SK-N-SH (cell line): ENCODE results near the gene CENPS. TPM values are rescaled to one million over a fixed set of nuclear protein-coding genes. Genes with fewer than 3 reads are reported as not detected.
"Not testable (repeated sequence)": the region's sequence is repeated elsewhere in the genome, so short reads cannot be mapped to it uniquely, and the experiment has no call there.

Experiments
- CTCF ChIA-PET: fragments of 300-600, 350-600 bp; formaldehyde crosslinking; extraction: SDS; loops from one replicate; lab custom pipeline; 2021; lab: Yijun Ruan, JAX
- POLR2A ChIA-PET: fragments of 350-600 bp; sonication (Branson Sonifier 250); formaldehyde crosslinking; extraction: SDS; loops from one replicate; lab custom pipeline; 2020; ENCODE audit warnings: antibody characterized with exemption, inconsistent platforms; lab: Yijun Ruan, JAX
- DNase-seq: peaks from one replicate; pipeline ENCODE4 v3.0.0; 2012
- H2AFZ ChIP-seq: fragments of 200-600 bp; sonication (generic); 2 replicates; pipeline ENCODE4 v1.8.1; 2016; ENCODE audit warnings: antibody characterized with exemption, mild to moderate bottlenecking, low read depth
- H3F3A ChIP-seq: fragments of 200-600 bp; sonication (generic); replicated peaks from 2 replicates; pipeline ENCODE3; 2016; ENCODE audit warnings: antibody characterized with exemption, mild to moderate bottlenecking; ENCODE audit not compliant: insufficient read depth
- H3K27ac ChIP-seq, 2 experiments: fragments of 200-500 bp in 1 of 2; fragments of 200-600 bp in 1 of 2; sonication (Bioruptor generic) in 1 of 2; sonication (generic), shearing (Covaris generic) in 1 of 2; 2 replicates each; pipeline versions ENCODE4 v1.5.1 to v1.6.1; 2014 to 2016; ENCODE audit warnings: low read depth in 2 of 2, inconsistent platforms in 1 of 2, low read length in 1 of 2, mild to moderate bottlenecking in 1 of 2, mixed read lengths in 1 of 2
- H3K27me3 ChIP-seq: fragments of 200-600 bp; sonication (generic), shearing (Covaris generic); 2 replicates; pipeline ENCODE4 v1.6.1; 2016; ENCODE audit warnings: mixed run types; ENCODE audit not compliant: insufficient read depth
- H3K36me3 ChIP-seq, 2 experiments: fragments of 200-500 bp in 1 of 2; fragments of 200-600 bp in 1 of 2; sonication (Bioruptor generic) in 1 of 2; sonication (generic) in 1 of 2; replicated peaks in 1 of 2; 2 replicates each; pipeline versions ENCODE3 to v1.5.1; 2014 to 2016; ENCODE audit warnings: low read length in 1 of 2, mild to moderate bottlenecking in 1 of 2; ENCODE audit not compliant: insufficient read depth in 2 of 2, control insufficient read depth in 1 of 2
- H3K4me1 ChIP-seq, 2 experiments: fragments of 200-500 bp in 1 of 2; fragments of 200-600 bp in 1 of 2; sonication (Bioruptor generic) in 1 of 2; sonication (generic), shearing (Covaris generic) in 1 of 2; 2 replicates each; pipeline versions ENCODE4 v1.5.1 to v1.6.1; 2014 to 2016; ENCODE audit warnings: low read depth in 1 of 2, low read length in 1 of 2, mixed run types in 1 of 2; ENCODE audit not compliant: insufficient read depth in 2 of 2, control insufficient read depth in 1 of 2
- H3K4me2 ChIP-seq: fragments of 200-600 bp; sonication (generic), shearing (Covaris generic); 2 replicates; pipeline ENCODE4 v1.6.1; 2017; ENCODE audit warnings: mixed run types
- H3K4me3 ChIP-seq, 2 experiments: fragments of 200-500 bp in 1 of 2; fragments of 200-600 bp in 1 of 2; sonication (Bioruptor generic) in 1 of 2; sonication (generic), shearing (Covaris generic) in 1 of 2; 2 replicates each; pipeline versions ENCODE4 v1.5.1 to v1.8.1; 2014 to 2016; ENCODE audit warnings: low read depth in 2 of 2, inconsistent platforms in 1 of 2, low read length in 1 of 2, mild to moderate bottlenecking in 1 of 2, mixed read lengths in 1 of 2, moderate library complexity in 1 of 2
- H3K79me2 ChIP-seq: fragments of 200-600 bp; sonication (generic); 2 replicates; pipeline ENCODE4 v1.8.1; 2017; ENCODE audit warnings: mild to moderate bottlenecking; ENCODE audit not compliant: insufficient read depth
- H3K9ac ChIP-seq: fragments of 200-600 bp; sonication (generic); 2 replicates; pipeline ENCODE4 v1.6.1; 2017; ENCODE audit warnings: mixed run types
- H3K9me2 ChIP-seq: fragments of 200-600 bp; sonication (generic); 2 replicates; pipeline ENCODE4 v1.6.1; 2017; ENCODE audit warnings: mixed run types
- H3K9me3 ChIP-seq: fragments of 200-600 bp; sonication (generic); 2 replicates; pipeline ENCODE4 v1.6.1; 2017; ENCODE audit warnings: mixed run types, mild to moderate bottlenecking, moderate library complexity
- H4K20me1 ChIP-seq: fragments of 200-600 bp; sonication (generic); 2 replicates; pipeline ENCODE4 v1.6.1; 2017; ENCODE audit warnings: mild to moderate bottlenecking, mixed run types; ENCODE audit not compliant: insufficient read depth
- CHD2 ChIP-seq: fragments of 150-350 bp; IDR thresholded peaks from 2 replicates; pipeline ENCODE4 v1.6.1; 2018; ENCODE audit warnings: low read length; ENCODE audit not compliant: partially characterized antibody
- FOSL2 ChIP-seq: IDR thresholded peaks from 2 replicates; pipeline ENCODE4 v1.4.0; 2012; ENCODE audit warnings: low read depth, mild to moderate bottlenecking, moderate library complexity, borderline replicate concordance
- FOXJ3 ChIP-seq: sonication (generic); formaldehyde crosslinking; IDR thresholded peaks from 2 replicates; pipeline ENCODE4 v1.5.1; 2020; ENCODE audit warnings: mild to moderate bottlenecking, missing genetic modification reagents
- FOXM1 ChIP-seq: IDR thresholded peaks from 2 replicates; pipeline ENCODE4 v1.4.0; 2012; ENCODE audit warnings: low read depth, mild to moderate bottlenecking
- JUND ChIP-seq: IDR thresholded peaks from 2 replicates; pipeline ENCODE4 v1.4.0; 2012
- MEF2A ChIP-seq: IDR thresholded peaks from 2 replicates; pipeline ENCODE4 v1.4.0; 2012; ENCODE audit warnings: low read depth, borderline replicate concordance
- NRF1 ChIP-seq: IDR thresholded peaks from 2 replicates; pipeline ENCODE4 v1.6.1; 2012; ENCODE audit warnings: low read depth, mild to moderate bottlenecking, low read length
- POLR2AphosphoS5 ChIP-seq: IDR thresholded peaks from 2 replicates; pipeline ENCODE4 v1.6.1; 2012; ENCODE audit warnings: low read depth, low read length
- RAD21 ChIP-seq: IDR thresholded peaks from 2 replicates; pipeline ENCODE4 v1.6.1; 2012; ENCODE audit warnings: mild to moderate bottlenecking, low read length
- RCOR1 ChIP-seq: fragments of 150-350 bp; IDR thresholded peaks from 2 replicates; pipeline ENCODE4 v1.6.1; 2017; ENCODE audit warnings: antibody characterized with exemption, low read length
- RFX5 ChIP-seq: IDR thresholded peaks from 2 replicates; pipeline ENCODE4 v1.6.1; 2012; ENCODE audit warnings: mild to moderate bottlenecking, improper control_type of control experiment, low read length
- SMC3 ChIP-seq: IDR thresholded peaks from 2 replicates; pipeline ENCODE4 v1.6.1; 2012; ENCODE audit warnings: low read depth, low read length, improper control_type of control experiment
- TAF1 ChIP-seq: IDR thresholded peaks from 2 replicates; pipeline ENCODE4 v1.6.1; 2012; ENCODE audit warnings: low read depth, mild to moderate bottlenecking, low read length, moderate library complexity, borderline replicate concordance
- TCF12 ChIP-seq: IDR thresholded peaks from 2 replicates; pipeline ENCODE4 v1.4.0; 2012
- YY1 ChIP-seq: IDR thresholded peaks from 2 replicates; pipeline ENCODE4 v1.4.0; 2012; ENCODE audit warnings: low read depth, mild to moderate bottlenecking
- WGBS: methylation state at CpG from one replicate; pipeline ENCODE4 v1.1.6; 2017; ENCODE audit warnings: low lambda C conversion rate; 5-methylcytosine and 5-hydroxymethylcytosine counted together
- polyA plus RNA-seq, 3 experiments: library from polyadenylated mRNA; depleted of rRNA; stranded (reverse); fragments of >200 nt; gene quantifications; 2 replicates each; pipeline ENCODE4 v1.2.3, GENCODE V29; 2012
- TF ChIP-seq, protein P1 (sequence below): fragments of 200-600 bp; sonication (generic); IDR thresholded peaks from 2 replicates; pipeline ENCODE4 v1.6.1; 2017; ENCODE audit warnings: antibody characterized with exemption, mild to moderate bottlenecking, moderate library complexity

Gene CENPS
- polyA plus RNA-seq, 1 of the 3 experiments (the other 2 are of a cell fraction) = 20.0 TPM

DNA sequence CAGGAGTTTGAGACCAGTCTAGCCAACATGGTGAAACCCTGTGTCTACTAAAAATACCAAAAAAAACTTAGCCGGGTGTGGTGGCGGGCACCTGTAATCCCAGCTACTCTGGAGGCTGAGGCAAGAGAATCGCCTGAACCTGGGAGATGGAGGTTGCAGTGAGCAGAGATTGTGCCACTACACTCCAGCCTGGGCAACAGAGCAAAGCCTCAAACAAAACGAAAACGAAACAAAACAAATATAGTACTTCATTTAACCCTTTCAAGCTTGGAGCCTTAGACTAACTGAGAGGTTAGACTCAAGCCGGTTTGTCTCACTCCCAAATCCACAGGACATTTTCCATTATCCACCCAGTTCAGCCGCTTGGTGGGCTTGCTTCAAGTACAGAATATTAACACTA, 27.2 kb downstream of the CENPS start:
- DNase-seq, H3K4me2 ChIP-seq, H2AFZ ChIP-seq, H3K9me2 ChIP-seq, H3K79me2 ChIP-seq, H3K4me3 ChIP-seq, H3F3A ChIP-seq, POLR2A ChIA-PET, H3K9ac ChIP-seq, H3K9me3 ChIP-seq, H3K27ac ChIP-seq, H3K36me3 ChIP-seq, H3K27me3 ChIP-seq, H3K4me1 ChIP-seq, H4K20me1 ChIP-seq: not testable (repeated sequence)
- WGBS = 95% methylated on average over 7 of the region's 7 CpGs
- CTCF ChIA-PET = interaction anchor here (1.3 to 2.4 kb wide), 2 partner anchors 27 to 37 kb away, joined by 3 to 10 read pairs; partner anchors contain the start of gene CENPS

DNA sequence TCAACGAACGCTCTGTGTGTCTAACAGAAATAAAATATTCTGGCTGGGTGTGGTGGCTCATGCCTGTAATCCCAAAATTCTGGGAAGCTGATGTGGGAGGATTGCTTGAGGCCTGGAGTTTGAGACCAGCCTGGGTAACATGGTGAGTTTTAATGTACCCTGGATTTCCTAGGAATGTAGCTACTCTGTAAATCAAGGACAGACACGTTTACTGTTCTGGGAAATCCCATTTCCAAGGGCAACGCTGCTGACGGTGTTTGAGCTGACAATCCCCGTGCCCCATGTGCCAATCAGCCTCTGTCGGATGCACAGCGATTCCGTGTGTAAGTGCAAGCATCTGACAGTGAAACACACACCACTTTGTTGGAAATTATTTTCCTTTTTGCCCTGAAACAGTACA, 27.6 kb downstream of the CENPS start:
- H3K27ac ChIP-seq = no peak overlapping the region
- POLR2A ChIA-PET = interaction anchor here (0.6 kb wide), 1 partner anchor 642 kb away, joined by 3 read pairs; the partner anchor contains the start of gene EXOSC10
- H3F3A ChIP-seq = no peaks in the 10 kb centered on the region
- no peak for DNase-seq
- H3K4me3 ChIP-seq = no peak overlapping the region
- no peak overlapping the region for H3K4me2 ChIP-seq
- no peaks in the 10 kb centered on the region for H3K27me3 ChIP-seq
- no peak overlapping the region for H3K9ac ChIP-seq
- no peaks in the 10 kb centered on the region for H4K20me1 ChIP-seq
- H3K36me3 ChIP-seq = peaks cover 9 to 11% of the 10 kb centered on the region in 2 experiments
- H3K79me2 ChIP-seq = no peaks in the 10 kb centered on the region
- H3K4me1 ChIP-seq = peaks cover 0 to 8% of the 10 kb centered on the region in 2 experiments; a peak in 2 of 4 replicates
- CTCF ChIA-PET = interaction anchor here (0.8 to 2.4 kb wide), 3 partner anchors 27 to 49 kb away, joined by 3 to 10 read pairs (median 3); partner anchors contain the start of gene CENPS
- no peak overlapping the region for H2AFZ ChIP-seq
- WGBS = 91% methylated on average over 9 of the region's 9 CpGs
- no peaks in the 10 kb centered on the region for H3K9me3 ChIP-seq
- H3K9me2 ChIP-seq = no peaks in the 10 kb centered on the region
- TF ChIP-seq SMC3 (no peak), POLR2AphosphoS5 (0 out of 2 replicates have a peak, but pooled peaks have one; percentile 10)
- TF ChIP-seq, all 33 proteins: peak for 1

DNA sequence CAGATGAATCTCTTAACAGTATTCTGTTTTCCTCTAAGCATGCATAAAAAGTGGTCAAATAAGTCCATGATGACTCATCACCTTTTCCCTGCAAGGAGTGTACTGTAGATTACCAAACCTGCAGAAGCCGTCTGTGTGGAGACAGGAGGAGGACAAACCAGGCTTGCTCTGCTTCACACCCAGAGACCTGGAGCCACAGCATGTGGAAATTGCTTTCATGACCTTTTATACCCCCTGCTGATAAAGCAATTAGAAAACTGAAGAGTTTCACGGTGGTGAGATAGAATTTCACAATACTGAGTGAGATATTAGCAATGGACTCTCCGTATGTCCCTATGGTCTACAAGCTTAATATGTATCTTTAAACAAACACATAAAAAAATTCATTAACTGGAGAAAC, 29.0 kb downstream of the CENPS start:
- H3K36me3 ChIP-seq = peaks cover 9 to 16% of the 10 kb centered on the region in 2 experiments
- no peak overlapping the region for H3K4me3 ChIP-seq
- H3K4me1 ChIP-seq = peaks cover 0 to 8% of the 10 kb centered on the region in 2 experiments; a peak in 2 of 4 replicates
- POLR2A ChIA-PET = no interaction called here
- no peak overlapping the region for H3K4me2 ChIP-seq
- no peak for DNase-seq
- no peaks in the 10 kb centered on the region for H4K20me1 ChIP-seq
- H3K27ac ChIP-seq = peak overlapping the region; percentile 19 to 21; a peak in 1 of 4 replicates
- H3K9ac ChIP-seq = no peak overlapping the region
- H3F3A ChIP-seq = no peaks in the 10 kb centered on the region
- CTCF ChIA-PET = no interaction called here
- 51% methylated on average over 3 of the region's 3 CpGs for WGBS
- H3K9me3 ChIP-seq = no peaks in the 10 kb centered on the region
- H3K9me2 ChIP-seq = no peaks in the 10 kb centered on the region
- no peaks in the 10 kb centered on the region for H3K27me3 ChIP-seq
- peak; percentile 62; the same call in 1 of the 2 replicates for TF ChIP-seq JUND
- peak; percentile 72; the same call in 1 of the 2 replicates for TF ChIP-seq FOSL2
- TF ChIP-seq SMC3 = no peak
- peak; percentile 42; the same call in 1 of the 2 replicates for TF ChIP-seq TCF12
- TF ChIP-seq, all 33 proteins: peak for 3
- Histone ChIP-seq H3K79me2 (no peaks in the 10 kb centered on the region), H2AFZ (no peak overlapping the region)

DNA sequence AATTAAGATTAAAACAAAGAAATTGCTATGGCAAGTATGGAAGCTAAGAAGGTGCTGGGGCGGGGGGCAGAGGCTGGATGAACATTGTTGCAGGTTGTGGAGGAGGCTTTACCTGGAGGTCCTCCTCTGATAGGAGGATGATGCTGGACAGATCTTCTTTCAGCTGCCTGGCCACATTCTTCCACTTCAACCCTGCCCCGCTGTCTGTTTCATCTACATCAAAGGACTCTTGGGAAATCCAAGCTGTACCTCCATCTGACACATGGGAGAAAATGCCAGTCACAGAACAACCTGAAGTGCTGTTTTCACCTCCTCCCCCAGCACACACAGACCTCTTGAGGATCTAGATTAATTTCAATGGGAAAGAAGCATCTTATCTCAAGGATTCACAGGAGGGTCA, 36.8 kb downstream of the CENPS start:
- peaks cover 30 to 33% of the 10 kb centered on the region in 2 experiments for H3K36me3 ChIP-seq
- H3K79me2 ChIP-seq = peaks cover 23% of the 10 kb centered on the region; the same call in 1 of the 2 replicates
- CTCF ChIA-PET = no interaction called here
- POLR2A ChIA-PET = no interaction called here
- no peak overlapping the region for H3K27ac ChIP-seq
- peaks cover 7 to 8% of the 10 kb centered on the region in 2 experiments; a peak in 2 of 4 replicates for H3K4me1 ChIP-seq
- H3F3A ChIP-seq = peaks cover 5% of the 10 kb centered on the region
- H3K9me3 ChIP-seq = no peaks in the 10 kb centered on the region
- no peak overlapping the region for H2AFZ ChIP-seq
- H3K9me2 ChIP-seq = no peaks in the 10 kb centered on the region
- no peaks in the 10 kb centered on the region; the same call in 1 of the 2 replicates for H4K20me1 ChIP-seq
- H3K4me2 ChIP-seq = no peak overlapping the region
- H3K27me3 ChIP-seq = no peaks in the 10 kb centered on the region
- H3K9ac ChIP-seq = no peak overlapping the region
- DNase-seq = no peak
- 97% methylated on average over 2 of the region's 2 CpGs for WGBS
- no peak overlapping the region for H3K4me3 ChIP-seq
- no peak for TF ChIP-seq TAF1
- TF ChIP-seq FOXM1 = no peak
- TF ChIP-seq RCOR1 = no peak
- TF ChIP-seq, protein P1, sequence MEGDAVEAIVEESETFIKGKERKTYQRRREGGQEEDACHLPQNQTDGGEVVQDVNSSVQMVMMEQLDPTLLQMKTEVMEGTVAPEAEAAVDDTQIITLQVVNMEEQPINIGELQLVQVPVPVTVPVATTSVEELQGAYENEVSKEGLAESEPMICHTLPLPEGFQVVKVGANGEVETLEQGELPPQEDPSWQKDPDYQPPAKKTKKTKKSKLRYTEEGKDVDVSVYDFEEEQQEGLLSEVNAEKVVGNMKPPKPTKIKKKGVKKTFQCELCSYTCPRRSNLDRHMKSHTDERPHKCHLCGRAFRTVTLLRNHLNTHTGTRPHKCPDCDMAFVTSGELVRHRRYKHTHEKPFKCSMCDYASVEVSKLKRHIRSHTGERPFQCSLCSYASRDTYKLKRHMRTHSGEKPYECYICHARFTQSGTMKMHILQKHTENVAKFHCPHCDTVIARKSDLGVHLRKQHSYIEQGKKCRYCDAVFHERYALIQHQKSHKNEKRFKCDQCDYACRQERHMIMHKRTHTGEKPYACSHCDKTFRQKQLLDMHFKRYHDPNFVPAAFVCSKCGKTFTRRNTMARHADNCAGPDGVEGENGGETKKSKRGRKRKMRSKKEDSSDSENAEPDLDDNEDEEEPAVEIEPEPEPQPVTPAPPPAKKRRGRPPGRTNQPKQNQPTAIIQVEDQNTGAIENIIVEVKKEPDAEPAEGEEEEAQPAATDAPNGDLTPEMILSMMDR = no peak
- TF ChIP-seq RAD21 = no peak
- TF ChIP-seq POLR2AphosphoS5 = no peak
- no peak for TF ChIP-seq FOXJ3 (CRISPR knock-in tag)
- no peak for TF ChIP-seq MEF2A
- no peak for TF ChIP-seq RFX5
- TF ChIP-seq NRF1 = no peak
- TF ChIP-seq SMC3 = no peak
- no peak for TF ChIP-seq YY1
- no peak for TF ChIP-seq CHD2
